HCT116 (cell line): ENCODE data around the gene SPINK5.

ENCODE experiments used
- CEBPB ChIP-seq: IDR thresholded peaks from 2 replicates; pipeline ENCODE4 v1.6.1; 2012; ENCODE audit warnings: low read depth
- CTCF ChIP-seq, 3 experiments: fragments of 200-600 bp in 1 of 3; sonication (generic) in 1 of 3; IDR thresholded peaks in 2 of 3; conservative IDR thresholded peaks in 1 of 3; 2 replicates each; pipeline ENCODE4 v1.5.1; 2012 to 2017; ENCODE audit warnings: low read depth in 2 of 3, low read length in 2 of 3, antibody characterized with exemption in 1 of 3, borderline replicate concordance in 1 of 3, control low read depth in 1 of 3, mild to moderate bottlenecking in 1 of 3, mixed read lengths in 1 of 3, mixed run types in 1 of 3, moderate library complexity in 1 of 3; ENCODE audit not compliant: insufficient read depth in 1 of 3
- EZH2 ChIP-seq: fragments of 200-600 bp; sonication (generic); IDR thresholded peaks from 2 replicates; pipeline ENCODE4 v1.6.1; 2017; ENCODE audit warnings: antibody characterized with exemption, mixed run types
- EZH2phosphoT487 ChIP-seq: fragments of 200-600 bp; IDR thresholded peaks from 2 replicates; pipeline ENCODE4 v1.6.1; 2018; ENCODE audit warnings: antibody characterized with exemption, borderline replicate concordance
- MAX ChIP-seq: IDR thresholded peaks from 2 replicates; pipeline ENCODE4 v1.6.1; 2012
- POLR2A ChIP-seq: IDR thresholded peaks from 2 replicates; pipeline ENCODE4 v1.7.0; 2011; ENCODE audit warnings: borderline replicate concordance; ENCODE audit not compliant: insufficient read depth, insufficient read length; ENCODE audit errors: extremely low read depth
- POLR2AphosphoS5 ChIP-seq: IDR thresholded peaks from 2 replicates; pipeline ENCODE4 v1.6.1; 2011; ENCODE audit warnings: mild to moderate bottlenecking, low read depth, low read length, moderate library complexity
- RAD21 ChIP-seq: IDR thresholded peaks from 2 replicates; pipeline ENCODE4 v1.6.1; 2012; ENCODE audit warnings: low read depth, mild to moderate bottlenecking
- REST ChIP-seq: IDR thresholded peaks from 2 replicates; pipeline ENCODE4 v1.6.1; 2012; ENCODE audit warnings: low read depth
- SIN3A ChIP-seq: IDR thresholded peaks from 2 replicates; pipeline ENCODE4 v1.6.1; 2012; ENCODE audit warnings: low read depth
- SRF ChIP-seq: IDR thresholded peaks from 2 replicates; pipeline ENCODE4 v1.6.1; 2012; ENCODE audit warnings: low read depth
- TCF7L2 ChIP-seq: IDR thresholded peaks from 2 replicates; pipeline ENCODE4 v1.7.0; 2011; ENCODE audit warnings: borderline replicate concordance, inconsistent platforms; ENCODE audit not compliant: insufficient read depth, insufficient read length; ENCODE audit errors: extremely low read depth
- YY1 ChIP-seq: IDR thresholded peaks from 2 replicates; pipeline ENCODE4 v1.6.1; 2011; ENCODE audit warnings: low read length, low read depth, moderate library complexity, mild to moderate bottlenecking; ENCODE audit not compliant: insufficient replicate concordance; ENCODE audit errors: extremely low read depth
- ZBTB33 ChIP-seq: IDR thresholded peaks from 2 replicates; pipeline ENCODE4 v1.6.1; 2011; ENCODE audit warnings: mild to moderate bottlenecking, low read length, moderate library complexity; ENCODE audit not compliant: insufficient replicate concordance; ENCODE audit errors: extremely low read depth

GRCh38 chr5:148151872-148152271 lies 88.1 kb downstream of the SPINK5 start:
- TF ChIP-seq YY1 (no peak), CTCF (IDR thresholded peaks at IDR 0.05 in 2 of 3, conservative IDR thresholded peaks at IDR 0.05 in 1 of 3; ENCODE audit: borderline replicate concordance in 1 of 3, insufficient read depth in 1 of 3, low read depth in 2 of 3, low read length in 2 of 3) (no peak), CEBPB (no peak), ZBTB33 (no peak), EZH2phosphoT487 (no peak), EZH2 (no peak), RAD21 (no peak), POLR2AphosphoS5 (no peak), SRF (no peak), POLR2A (no peak), REST (no peak), MAX (no peak), TCF7L2 (no peak), SIN3A (no peak)
